ENCODE data around the gene ADAM19.

Gene ADAM19

GRCh38 chr5:157575381-157576020 lies at the start of gene ADAM19:
TSS of gene ADAM19 (minus strand) at chr5:157575775. CDS start at chr5:157575696, 79 bp downstream.
- peak in 19 of 56 donors; percentile 12 to 63 (median 47) for DNase-seq

DNA sequence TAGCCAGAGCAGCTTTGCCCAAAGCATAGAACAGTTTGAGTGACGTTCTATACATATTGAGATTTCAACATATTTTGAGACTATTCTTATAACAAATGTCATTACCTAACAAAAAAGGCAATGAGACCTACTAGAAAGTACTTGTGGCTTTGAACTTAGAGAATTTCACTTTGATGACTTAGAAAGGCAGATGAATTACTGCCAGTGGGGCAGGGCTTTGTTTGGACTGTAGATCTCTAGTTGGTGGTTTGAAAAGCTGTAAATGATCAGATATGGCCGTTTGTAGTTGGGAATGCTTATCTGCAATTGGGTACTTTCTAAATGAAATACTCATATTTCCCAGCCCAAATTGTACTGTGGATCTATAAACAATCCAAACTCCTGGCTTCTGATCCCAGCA lies 48.6 kb upstream of the ADAM19 start:
- DNase-seq, result no peak

DNA sequence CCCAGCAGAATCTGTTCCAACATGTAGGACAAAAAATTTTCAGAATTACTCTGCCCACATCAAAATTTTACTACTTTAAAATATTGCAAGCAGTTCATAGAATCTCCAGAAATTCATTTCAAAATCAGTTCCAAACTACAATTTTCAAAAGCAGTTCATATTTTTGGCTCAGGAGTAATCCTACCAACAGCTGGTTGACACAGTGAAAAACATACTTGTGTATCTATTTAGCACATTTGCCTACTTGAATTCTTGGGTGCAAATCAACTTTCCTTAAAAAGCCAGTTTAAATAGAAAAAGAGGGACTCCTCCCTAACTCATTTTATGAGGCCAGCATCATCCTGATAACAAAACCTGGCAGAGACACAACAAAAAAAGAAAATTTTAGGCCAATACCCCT lies 45.2 kb upstream of the ADAM19 start:
- no peak for DNase-seq

DNA sequence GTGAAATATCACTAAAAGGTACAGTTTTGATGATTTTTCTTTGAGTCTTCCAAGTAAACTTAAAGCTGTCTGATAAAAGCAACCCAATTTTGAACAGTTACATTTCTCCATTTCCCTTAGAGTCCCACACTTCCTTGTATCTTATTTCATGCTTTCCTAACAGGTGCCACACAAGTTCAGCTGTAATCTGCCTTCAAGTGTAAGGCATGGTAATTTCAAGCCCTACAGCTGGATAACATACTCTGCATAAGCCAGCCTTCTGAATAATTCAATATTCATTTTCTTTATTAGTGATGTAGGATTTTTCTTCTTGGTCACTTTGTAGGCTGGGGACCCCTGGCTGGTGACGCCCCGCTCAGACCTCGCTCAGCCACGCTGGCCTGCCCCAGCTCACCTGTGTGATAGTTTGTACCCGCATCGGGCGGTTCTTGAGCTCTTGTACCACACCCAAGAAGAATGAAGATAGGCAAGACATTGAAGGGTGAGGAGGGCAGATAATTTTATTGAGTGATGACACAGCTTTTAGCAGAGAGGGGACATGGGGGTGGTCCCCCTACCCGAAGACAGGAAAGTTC lies 42.7 kb upstream of the ADAM19 start:
- no peak for DNase-seq

DNA sequence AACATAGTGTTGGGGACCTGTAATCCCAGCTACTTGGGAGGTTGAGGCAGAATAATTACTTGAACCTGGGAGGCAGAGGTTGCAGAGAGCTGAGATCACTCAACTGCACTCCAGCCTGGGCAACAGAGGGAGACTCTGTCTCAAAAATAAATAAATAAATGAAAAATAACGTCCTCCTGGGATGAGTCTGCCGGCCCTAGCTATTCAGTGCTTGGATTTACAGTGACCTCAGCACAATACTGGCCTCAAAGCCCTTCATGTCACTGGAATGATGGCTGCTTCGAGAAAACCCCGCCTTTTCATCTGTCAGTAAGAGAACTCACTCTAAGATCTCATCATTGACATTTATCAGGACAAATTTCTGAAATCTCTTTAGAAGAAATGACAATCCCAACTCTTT lies 41.2 kb upstream of the ADAM19 start:
- DNase-seq, result no peak

GRCh38 chr5:157613385-157614245 lies 38.0 kb upstream of the ADAM19 start:
- no peak for DNase-seq

DNA sequence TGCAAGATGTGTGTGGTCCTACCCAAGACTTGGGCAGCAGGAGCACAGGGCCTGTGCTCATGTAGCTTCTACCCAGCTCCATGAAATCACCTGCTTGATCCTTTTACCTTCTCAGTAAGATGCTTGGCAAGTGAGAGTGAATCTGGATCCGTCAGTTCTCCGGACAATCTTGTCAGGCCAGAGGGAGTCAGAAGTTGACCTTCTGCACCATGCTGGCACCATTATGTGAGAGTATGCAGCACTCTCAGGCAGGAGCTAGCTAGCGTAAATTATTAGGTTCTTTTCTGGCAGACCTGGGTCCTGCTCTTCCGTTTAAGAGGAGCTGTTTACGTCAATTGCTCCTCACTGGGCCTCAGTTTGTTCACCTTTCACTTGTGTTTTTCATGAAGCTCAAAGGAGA lies 37.0 kb upstream of the ADAM19 start:
- DNase-seq, result no peak

DNA sequence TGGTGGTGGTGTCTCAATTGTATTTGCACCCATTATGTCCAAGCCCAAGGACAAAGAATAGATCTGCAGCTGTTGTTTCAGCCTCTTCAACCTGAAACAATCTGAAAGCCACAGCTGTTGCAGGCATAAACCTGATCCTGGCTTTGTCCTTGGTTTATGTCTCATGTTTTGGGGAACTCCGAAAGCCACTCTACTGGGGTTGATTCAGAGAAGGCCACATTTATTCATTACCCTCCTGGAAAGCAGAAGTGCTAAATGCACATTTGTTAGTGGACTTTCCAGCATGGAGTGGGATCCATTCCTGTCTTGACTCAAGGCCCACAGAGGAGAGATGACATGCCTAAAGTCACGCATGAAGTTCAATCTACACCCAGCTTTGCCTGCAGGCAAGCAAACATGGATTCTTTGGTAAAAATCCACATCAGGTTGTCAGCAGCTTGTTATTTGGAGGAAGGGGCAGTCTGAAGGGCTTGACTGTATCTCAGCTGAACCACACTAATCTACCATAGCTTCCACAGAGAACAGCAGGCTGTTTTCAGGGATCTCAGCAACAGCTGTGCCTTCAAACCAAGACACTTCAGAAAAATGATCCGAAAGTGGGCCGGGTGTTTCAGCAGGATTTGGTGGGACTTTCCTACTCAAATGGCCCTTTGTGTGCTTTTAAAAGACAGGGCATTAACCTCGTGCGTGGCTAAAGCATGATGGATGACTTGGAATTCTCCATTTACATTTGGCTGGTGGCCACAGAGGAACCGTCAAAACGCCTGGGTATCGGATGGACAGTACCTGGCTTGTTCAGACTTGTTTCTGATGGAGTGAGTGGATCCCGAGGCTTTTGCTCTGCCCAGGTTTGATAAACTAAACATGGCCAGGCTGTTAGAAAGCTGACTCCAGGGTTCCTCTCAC lies 36.2 kb upstream of the ADAM19 start:
- DNase-seq, result no peak

DNA sequence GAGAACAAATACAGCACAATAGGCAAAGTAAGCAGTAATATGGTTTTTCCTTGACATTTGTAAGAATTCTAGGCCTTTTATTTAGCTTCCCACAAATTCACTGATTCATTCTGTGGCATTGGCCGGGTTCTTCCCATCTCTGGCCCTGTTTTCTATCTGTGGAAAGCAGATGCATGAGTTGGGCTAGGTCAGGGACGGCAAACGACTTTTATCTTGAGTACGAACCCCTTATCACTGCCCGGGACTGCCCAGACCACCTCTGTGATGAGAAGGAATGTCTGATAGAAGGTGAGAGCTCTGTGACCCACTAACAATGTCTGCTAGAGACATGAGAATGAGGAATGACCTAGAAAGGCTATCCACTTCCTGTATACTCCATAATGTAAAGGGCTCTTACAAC lies 35.4 kb upstream of the ADAM19 start:
- no peak for DNase-seq

DNA sequence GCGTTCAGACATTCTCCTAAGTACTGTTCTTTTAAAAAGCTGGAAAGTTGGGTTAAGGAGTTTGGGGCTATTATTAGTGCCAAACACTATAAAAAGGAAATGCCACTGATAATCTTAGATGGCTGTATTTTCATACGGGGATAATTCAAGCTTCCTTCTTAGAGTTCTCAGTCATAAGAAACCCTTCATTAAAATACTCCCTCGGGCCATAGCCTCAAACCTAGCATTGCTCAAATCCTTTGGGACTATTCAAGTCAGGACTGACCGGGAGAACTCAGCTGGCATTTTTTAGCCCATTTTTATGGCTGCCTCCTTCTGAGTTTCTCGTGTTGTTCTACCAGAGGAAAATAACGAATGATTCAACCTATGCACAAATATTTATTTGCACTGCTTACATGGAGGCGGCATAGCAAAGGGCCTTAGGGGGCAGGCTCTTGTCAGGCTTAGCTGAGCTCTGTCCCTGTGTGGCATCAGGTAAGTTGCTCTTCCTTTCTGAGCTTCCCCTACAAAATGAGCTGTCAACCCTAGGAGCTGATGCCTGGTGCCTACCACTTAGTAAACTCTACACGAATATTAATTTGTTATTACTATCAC lies 33.5 kb upstream of the ADAM19 start:
- DNase-seq, result no peak

DNA sequence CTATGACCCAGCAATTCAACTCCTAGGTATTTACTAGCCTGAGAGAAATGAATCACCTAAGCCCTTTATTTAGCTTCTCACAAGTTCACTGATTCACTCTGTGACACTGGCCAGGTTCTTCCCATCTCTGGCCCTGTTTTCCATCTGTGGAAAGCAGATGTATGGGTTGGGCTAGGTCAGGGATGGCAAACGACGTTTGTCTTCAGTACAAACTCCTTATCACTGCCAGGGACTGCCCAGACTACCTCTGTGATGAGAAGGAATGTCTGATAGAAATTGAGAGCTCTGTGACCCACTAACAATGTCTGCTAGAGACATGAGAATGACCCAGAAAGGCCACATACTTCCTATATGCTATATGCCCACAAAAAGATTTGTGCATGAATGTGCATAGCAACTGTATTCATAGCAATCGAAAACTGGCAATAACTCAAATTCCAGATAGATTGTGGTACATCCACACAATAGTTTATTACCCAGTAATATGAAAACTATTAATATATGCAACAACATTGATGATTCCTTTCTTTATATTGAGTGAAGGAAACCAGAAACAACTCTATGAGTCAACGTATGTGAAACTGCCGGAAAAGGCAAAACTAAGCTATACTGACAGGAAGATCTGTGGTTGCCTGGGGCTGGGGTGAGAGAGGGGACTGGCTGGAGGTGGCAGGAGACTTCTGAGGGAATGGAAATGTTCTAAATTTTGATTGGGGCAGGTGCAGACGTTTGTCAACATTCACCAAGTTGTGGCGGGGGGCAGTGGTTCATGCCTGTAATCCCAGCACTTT lies 32.0 kb upstream of the ADAM19 start:
- no peak for DNase-seq

GRCh38 chr5:157606046-157606445 lies 30.5 kb upstream of the ADAM19 start:
- DNase-seq, result no peak

DNA sequence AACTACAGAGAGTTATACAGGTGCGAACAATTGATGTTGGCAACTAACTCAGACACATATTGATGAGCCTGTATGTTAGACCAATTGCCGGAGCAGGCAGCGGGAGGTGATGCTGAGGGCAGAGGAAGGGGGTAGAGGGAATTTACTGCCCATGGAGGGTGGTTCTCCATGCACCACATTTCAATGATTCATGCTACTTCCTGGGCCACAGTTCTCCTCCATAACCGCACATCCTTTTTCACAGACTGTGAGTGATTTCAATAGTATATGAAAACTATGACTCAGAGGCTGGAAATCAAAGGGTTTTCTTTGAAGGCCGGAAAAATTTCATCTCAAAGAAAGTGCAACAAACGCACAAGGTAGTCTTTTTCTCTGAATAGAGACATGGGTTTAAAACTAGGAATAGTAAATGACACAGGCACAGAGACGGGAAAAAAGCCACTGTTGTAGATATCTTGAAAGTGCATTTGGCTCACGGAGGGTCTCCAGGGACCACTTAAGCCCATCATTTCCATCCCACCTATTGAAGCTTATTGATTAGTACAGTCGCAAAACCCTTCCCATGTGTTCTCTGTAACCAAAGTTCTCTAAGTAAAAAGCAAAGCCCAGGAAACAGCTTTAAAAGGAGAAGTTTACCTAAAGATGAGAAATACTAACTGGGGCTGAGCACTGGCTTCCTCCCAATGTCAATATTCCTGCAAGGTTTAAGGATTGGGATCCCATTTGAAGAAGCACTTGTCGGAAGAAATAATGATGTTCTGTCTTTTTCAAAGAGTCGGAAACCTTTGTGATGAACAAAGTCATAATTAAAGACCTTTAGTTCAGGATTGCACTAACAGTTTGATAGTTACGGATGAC lies 28.0 kb upstream of the ADAM19 start:
- no peak for DNase-seq

DNA sequence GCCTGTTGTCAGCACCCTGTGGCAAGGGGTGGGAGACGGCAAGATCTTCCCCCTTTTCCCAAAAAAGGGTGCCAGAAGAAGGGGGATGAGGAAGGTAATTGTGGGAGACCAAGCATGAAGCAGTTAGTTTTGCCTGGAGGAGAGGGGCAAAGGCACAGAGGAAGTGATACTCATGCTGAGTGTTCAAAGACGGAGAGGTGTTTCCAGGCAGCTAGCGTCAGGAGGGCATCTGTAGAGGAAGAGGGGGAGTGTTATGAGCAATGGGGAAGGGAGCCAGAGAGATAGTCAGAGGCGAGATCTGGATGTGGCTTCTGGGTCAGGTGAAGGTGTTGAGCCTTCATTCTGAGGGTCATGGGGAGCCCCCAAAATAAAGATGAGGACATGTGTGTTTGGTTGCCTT lies 26.9 kb upstream of the ADAM19 start:
- DNase-seq, result no peak

DNA sequence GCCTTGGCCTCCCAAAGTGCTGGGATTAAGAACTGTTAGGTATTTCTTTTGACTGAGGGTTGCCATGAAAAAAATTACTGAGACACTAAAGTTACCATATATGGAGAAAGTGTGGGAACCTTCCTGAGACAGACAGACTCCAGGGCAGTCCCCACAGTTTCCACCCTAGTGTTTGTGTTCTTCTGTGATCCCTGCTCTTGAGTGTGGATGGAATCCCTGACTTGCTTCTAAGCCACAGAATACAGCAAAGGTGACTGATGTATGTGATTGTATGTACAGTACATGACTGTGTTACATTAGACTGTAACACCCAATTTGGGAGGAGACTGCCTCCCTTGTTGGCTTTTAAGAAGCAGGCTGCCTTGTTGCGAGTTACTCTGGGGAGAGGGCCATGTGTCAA lies 24.7 kb upstream of the ADAM19 start:
- no peak for DNase-seq

DNA sequence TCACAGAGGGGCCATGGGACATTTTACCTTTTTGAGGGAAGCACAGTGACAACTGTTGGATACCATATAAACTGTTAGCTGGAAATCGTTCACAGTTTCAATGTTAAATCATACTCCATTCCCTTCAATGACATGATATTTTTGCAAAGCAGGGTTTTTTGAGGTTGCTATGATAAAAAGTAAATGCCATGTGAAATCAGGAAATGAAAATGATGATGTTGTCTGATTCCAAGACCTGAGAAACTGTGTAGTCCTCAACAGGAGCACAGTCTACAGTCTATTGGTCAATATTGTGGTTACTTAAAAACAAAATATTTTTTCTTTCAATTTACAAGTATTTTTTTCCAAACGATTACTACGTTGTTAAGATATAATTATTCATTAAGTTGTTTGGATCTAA lies 24.0 kb upstream of the ADAM19 start:
- DNase-seq, result no peak

- DNase-seq, result no peak
Observed at GRCh38 chr5:157598350-157598936, 22.9 kb upstream of the ADAM19 start.

DNA sequence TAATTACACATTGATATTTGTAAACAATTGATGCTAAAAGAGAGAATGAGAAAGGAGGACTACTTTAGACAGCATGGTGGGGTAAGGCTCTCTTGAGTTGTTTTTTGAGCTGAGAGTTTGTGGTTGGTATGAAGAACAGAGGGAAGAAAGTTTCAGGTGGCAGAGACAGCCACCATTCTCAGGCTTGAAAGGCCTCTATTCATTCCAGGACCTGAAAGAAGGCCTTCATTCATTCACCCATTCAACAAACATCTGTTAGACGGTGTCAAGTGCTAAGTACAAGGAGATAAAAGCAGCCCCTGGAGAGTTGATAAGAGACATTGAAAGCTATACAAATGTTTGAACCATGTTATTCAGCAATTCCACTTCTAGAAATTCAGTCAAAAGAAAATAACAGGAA lies 21.7 kb upstream of the ADAM19 start:
- no peak for DNase-seq

- no peak for DNase-seq
Observed at GRCh38 chr5:157596487-157596886, 20.9 kb upstream of the ADAM19 start.

Data from amygdala (tissue), 56 donors.